GM23338 (cell line): ENCODE results near the gene ZNF646. TPM values are rescaled to one million over a fixed set of nuclear protein-coding genes. Genes with fewer than 3 reads are reported as not detected.

Experiments
- ATAC-seq: fragments of 200-7000 bp; cut with Tn5 transposase; 3 replicates; pipeline ENCODE4 v1.9.1; 2020
- DNase-seq: peaks from one replicate; pipeline ENCODE4 v3.0.0-alpha.2; 2015; ENCODE audit warnings: low spot score
- H2AFZ ChIP-seq: fragments of 200-600 bp; sonication (generic); 2 replicates; pipeline ENCODE4 v1.8.0; 2016; ENCODE audit warnings: antibody characterized with exemption, mild to moderate bottlenecking, moderate library complexity
- H3F3A ChIP-seq: fragments of 200-600 bp; sonication (generic); replicated peaks from 2 replicates; pipeline ENCODE4 v1.8.0; 2017; ENCODE audit warnings: antibody characterized with exemption, mixed run types, low read depth
- H3K27ac ChIP-seq: fragments of 200-600 bp; sonication (generic); 2 replicates; pipeline ENCODE4 v1.6.1; 2016; ENCODE audit warnings: low read depth
- H3K27me3 ChIP-seq: fragments of 200-600 bp; sonication (generic); 2 replicates; pipeline ENCODE4 v1.8.0; 2016; ENCODE audit warnings: mild to moderate bottlenecking, mixed run types, moderate library complexity; ENCODE audit not compliant: insufficient read depth
- H3K36me3 ChIP-seq: fragments of 200-600 bp; sonication (generic); 2 replicates; pipeline ENCODE4 v1.8.0; 2016; ENCODE audit warnings: mild to moderate bottlenecking; ENCODE audit not compliant: insufficient read depth
- H3K4me1 ChIP-seq: fragments of 200-600 bp; sonication (generic); 2 replicates; pipeline ENCODE4 v1.8.0; 2016; ENCODE audit warnings: mild to moderate bottlenecking, moderate library complexity; ENCODE audit not compliant: insufficient read depth
- H3K4me2 ChIP-seq: fragments of 200-600 bp; sonication (generic); 2 replicates; pipeline ENCODE4 v1.7.1; 2017; ENCODE audit warnings: mixed run types
- H3K4me3 ChIP-seq: fragments of 200-600 bp; sonication (generic); 2 replicates; pipeline ENCODE4 v1.6.1; 2016; ENCODE audit warnings: mixed run types
- H3K79me2 ChIP-seq: fragments of 200-600 bp; sonication (generic); replicated peaks from 2 replicates; pipeline ENCODE4 v1.8.0; 2017; ENCODE audit warnings: mild to moderate bottlenecking; ENCODE audit not compliant: insufficient read depth
- H3K9me2 ChIP-seq: fragments of 200-600 bp; sonication (generic); 2 replicates; pipeline ENCODE4 v1.8.0; 2017; ENCODE audit not compliant: insufficient read depth
- H4K20me1 ChIP-seq: fragments of 200-600 bp; sonication (generic); replicated peaks from 2 replicates; pipeline ENCODE4 v1.8.0; 2017; ENCODE audit warnings: mild to moderate bottlenecking; ENCODE audit not compliant: insufficient read depth
- H3K27ac Mint-ChIP-seq: 2 replicates; pipeline ENCODE4 v1.8.0; 2020; ENCODE audit warnings: inconsistent platforms, mild to moderate bottlenecking, moderate library complexity, mixed read lengths
- H3K27me3 Mint-ChIP-seq: 3 replicates; pipeline ENCODE4 v1.8.0; 2022; ENCODE audit warnings: low read depth, mild to moderate bottlenecking, moderate library complexity, mixed read lengths, inconsistent platforms; ENCODE audit not compliant: insufficient read depth, poor library complexity
- H3K36me3 Mint-ChIP-seq: 3 replicates; pipeline ENCODE4 v1.8.0; 2021; ENCODE audit warnings: low read depth, mild to moderate bottlenecking, inconsistent platforms, moderate library complexity, mixed read lengths
- H3K4me1 Mint-ChIP-seq: 3 replicates; pipeline ENCODE4 v1.8.0; 2020; ENCODE audit warnings: mild to moderate bottlenecking, inconsistent platforms, mixed read lengths
- H3K4me3 Mint-ChIP-seq: 3 replicates; pipeline ENCODE4 v1.8.0; 2021; ENCODE audit warnings: moderate library complexity, mild to moderate bottlenecking, inconsistent platforms, mixed read lengths
- H3K9me3 Mint-ChIP-seq: 3 replicates; pipeline ENCODE4 v1.8.0; 2020; ENCODE audit warnings: moderate library complexity, mild to moderate bottlenecking, inconsistent platforms, mixed read lengths
- JUNB ChIP-seq: IDR thresholded peaks from one replicate; pipeline ENCODE4 v1.6.1; 2016; ENCODE audit warnings: antibody characterized with exemption; ENCODE audit not compliant: unreplicated experiment
- NANOG ChIP-seq: IDR thresholded peaks from 2 replicates; pipeline ENCODE4 v1.6.1; 2016; ENCODE audit warnings: antibody characterized with exemption, borderline replicate concordance
- ZNF114 ChIP-seq: fragments of 250-450 bp; sonication (Bioruptor Pico); IDR thresholded peaks from 2 replicates; pipeline ENCODE4 v1.5.0; 2020; ENCODE audit warnings: mild to moderate bottlenecking, moderate library complexity
- ZNF331 ChIP-seq: fragments of 250-450 bp; sonication (Bioruptor Pico); IDR thresholded peaks from 2 replicates; pipeline ENCODE4 v1.5.0; 2020; ENCODE audit warnings: low read depth, mild to moderate bottlenecking, moderate library complexity
- polyA plus RNA-seq: library from polyadenylated mRNA; unstranded; fragments of >200 nt; fragmentation: Nextera tagmentation; extraction: Ambion mirVana; gene quantifications from 2 replicates; pipeline ENCODE4 v1.2.1, GENCODE V29; 2016
- total RNA-seq: library from RNA; depleted of rRNA; stranded (reverse); fragments of >200 nt; shearing (Covaris generic); gene quantifications from 2 replicates; pipeline ENCODE4 v1.2.3, GENCODE V29; 2014
- TF ChIP-seq, protein P1 (sequence below): fragments of 250-450 bp; sonication (Bioruptor Pico); IDR thresholded peaks from 2 replicates; pipeline ENCODE4 v1.5.0; 2020; ENCODE audit warnings: mild to moderate bottlenecking, moderate library complexity
- TF ChIP-seq, protein P2 (sequence below), 2 experiments: fragments of 200-600 bp in 1 of 2; sonication (generic) in 1 of 2; conservative IDR thresholded peaks; 2 replicates each; pipeline versions ENCODE4 v1.5.1 to v1.6.1; 2016 to 2017; ENCODE audit warnings: antibody characterized with exemption in 2 of 2, low read depth in 2 of 2, mild to moderate bottlenecking in 2 of 2, moderate library complexity in 1 of 2
- TF ChIP-seq, protein P3 (sequence below): IDR thresholded peaks from 2 replicates; pipeline ENCODE4 v1.6.1; 2016; ENCODE audit warnings: antibody characterized with exemption
- TF ChIP-seq, protein P4 (sequence below): IDR thresholded peaks from one replicate; pipeline ENCODE4 v1.6.1; 2018; ENCODE audit warnings: antibody characterized with exemption; ENCODE audit not compliant: unreplicated experiment

Gene ZNF646
- total and polyA plus RNA-seq, 2 experiments from 2014 or later, result 6.3 to 29.3 TPM

DNA sequence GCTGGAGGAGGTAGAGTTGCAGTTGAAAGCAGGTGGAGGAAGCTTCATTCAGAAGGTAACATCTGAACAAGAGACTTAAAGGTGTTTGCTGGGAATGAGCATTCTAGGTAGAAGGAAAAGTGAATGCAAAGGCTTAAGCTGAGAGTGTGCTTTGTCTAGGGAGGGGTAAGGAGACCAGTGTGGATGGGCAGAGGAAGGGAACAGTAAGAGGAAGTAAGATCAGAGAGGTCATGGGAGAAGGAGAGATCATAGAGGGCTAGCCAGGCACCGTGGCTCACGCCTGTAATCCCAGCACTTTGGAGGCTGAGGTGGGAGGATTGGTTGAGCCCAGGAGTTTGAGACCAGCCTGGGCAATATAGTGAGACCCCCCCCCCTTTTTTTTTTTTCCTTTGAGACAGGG lies 37.5 kb upstream of the ZNF646 start (continued):
- TF ChIP-seq, protein P1, sequence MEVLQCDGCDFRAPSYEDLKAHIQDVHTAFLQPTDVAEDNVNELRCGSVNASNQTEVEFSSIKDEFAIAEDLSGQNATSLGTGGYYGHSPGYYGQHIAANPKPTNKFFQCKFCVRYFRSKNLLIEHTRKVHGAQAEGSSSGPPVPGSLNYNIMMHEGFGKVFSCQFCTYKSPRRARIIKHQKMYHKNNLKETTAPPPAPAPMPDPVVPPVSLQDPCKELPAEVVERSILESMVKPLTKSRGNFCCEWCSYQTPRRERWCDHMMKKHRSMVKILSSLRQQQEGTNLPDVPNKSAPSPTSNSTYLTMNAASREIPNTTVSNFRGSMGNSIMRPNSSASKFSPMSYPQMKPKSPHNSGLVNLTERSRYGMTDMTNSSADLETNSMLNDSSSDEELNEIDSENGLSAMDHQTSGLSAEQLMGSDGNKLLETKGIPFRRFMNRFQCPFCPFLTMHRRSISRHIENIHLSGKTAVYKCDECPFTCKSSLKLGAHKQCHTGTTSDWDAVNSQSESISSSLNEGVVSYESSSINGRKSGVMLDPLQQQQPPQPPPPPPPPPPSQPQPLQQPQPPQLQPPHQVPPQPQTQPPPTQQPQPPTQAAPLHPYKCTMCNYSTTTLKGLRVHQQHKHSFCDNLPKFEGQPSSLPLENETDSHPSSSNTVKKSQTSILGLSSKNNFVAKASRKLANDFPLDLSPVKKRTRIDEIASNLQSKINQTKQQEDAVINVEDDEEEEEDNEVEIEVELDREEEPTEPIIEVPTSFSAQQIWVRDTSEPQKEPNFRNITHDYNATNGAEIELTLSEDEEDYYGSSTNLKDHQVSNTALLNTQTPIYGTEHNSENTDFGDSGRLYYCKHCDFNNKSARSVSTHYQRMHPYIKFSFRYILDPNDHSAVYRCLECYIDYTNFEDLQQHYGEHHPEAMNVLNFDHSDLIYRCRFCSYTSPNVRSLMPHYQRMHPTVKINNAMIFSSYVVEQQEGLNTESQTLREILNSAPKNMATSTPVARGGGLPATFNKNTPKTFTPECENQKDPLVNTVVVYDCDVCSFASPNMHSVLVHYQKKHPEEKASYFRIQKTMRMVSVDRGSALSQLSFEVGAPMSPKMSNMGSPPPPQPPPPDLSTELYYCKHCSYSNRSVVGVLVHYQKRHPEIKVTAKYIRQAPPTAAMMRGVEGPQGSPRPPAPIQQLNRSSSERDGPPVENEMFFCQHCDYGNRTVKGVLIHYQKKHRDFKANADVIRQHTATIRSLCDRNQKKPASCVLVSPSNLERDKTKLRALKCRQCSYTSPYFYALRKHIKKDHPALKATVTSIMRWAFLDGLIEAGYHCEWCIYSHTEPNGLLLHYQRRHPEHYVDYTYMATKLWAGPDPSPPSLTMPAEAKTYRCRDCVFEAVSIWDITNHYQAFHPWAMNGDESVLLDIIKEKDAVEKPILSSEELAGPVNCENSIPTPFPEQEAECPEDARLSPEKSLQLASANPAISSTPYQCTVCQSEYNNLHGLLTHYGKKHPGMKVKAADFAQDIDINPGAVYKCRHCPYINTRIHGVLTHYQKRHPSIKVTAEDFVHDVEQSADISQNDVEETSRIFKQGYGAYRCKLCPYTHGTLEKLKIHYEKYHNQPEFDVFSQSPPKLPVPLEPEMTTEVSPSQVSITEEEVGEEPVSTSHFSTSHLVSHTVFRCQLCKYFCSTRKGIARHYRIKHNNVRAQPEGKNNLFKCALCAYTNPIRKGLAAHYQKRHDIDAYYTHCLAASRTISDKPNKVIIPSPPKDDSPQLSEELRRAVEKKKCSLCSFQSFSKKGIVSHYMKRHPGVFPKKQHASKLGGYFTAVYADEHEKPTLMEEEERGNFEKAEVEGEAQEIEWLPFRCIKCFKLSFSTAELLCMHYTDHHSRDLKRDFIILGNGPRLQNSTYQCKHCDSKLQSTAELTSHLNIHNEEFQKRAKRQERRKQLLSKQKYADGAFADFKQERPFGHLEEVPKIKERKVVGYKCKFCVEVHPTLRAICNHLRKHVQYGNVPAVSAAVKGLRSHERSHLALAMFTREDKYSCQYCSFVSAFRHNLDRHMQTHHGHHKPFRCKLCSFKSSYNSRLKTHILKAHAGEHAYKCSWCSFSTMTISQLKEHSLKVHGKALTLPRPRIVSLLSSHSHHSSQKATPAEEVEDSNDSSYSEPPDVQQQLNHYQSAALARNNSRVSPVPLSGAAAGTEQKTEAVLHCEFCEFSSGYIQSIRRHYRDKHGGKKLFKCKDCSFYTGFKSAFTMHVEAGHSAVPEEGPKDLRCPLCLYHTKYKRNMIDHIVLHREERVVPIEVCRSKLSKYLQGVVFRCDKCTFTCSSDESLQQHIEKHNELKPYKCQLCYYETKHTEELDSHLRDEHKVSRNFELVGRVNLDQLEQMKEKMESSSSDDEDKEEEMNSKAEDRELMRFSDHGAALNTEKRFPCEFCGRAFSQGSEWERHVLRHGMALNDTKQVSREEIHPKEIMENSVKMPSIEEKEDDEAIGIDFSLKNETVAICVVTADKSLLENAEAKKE, result no peak
- TF ChIP-seq JUNB (no peak), NANOG (no peak)

DNA sequence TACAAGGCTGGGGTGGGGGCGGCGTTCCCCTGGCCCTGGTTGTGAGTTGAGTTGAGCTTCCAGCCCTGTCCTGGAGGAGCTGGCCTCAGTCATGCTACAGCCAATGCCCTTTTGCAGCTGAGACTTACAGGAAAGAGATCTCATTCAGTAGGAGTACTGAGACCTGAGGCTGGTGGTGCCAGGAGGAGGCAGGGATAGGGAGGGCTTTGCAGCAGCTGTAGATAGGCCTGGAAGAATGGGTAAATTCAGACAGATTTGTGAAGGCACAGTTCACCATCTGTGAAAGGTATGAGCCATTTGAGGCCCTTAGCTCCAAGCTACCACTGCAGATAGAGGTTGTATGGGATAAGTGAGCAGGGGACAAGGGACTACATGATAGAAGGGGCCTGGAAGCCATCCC lies 35.2 kb upstream of the ZNF646 start:
- ATAC-seq, result no peak
- Histone ChIP-seq H3K27me3 (no peaks in the 10 kb centered on the region), H3K9me2 (no peaks in the 10 kb centered on the region), H3K4me1 (0 out of 2 replicates have a peak, but pooled peaks cover 9% of the 10 kb centered on the region), H4K20me1 (no peaks in the 10 kb centered on the region), H3K36me3 (no peaks in the 10 kb centered on the region; the same call in 1 of the 2 replicates), H3K4me3 (no peak overlapping the region), H3F3A (peaks cover 13% of the 10 kb centered on the region; the same call in 1 of the 2 replicates), H2AFZ (no peak overlapping the region), H3K4me2 (no peak overlapping the region), H3K27ac (no peak overlapping the region), H3K79me2 (no peaks in the 10 kb centered on the region; the same call in 1 of the 2 replicates)
- no peak for DNase-seq
- no peak overlapping the region for H3K4me3 Mint-ChIP-seq
- peaks cover 3% of the 10 kb centered on the region; the same call in 1 of the 3 replicates for H3K4me1 Mint-ChIP-seq
- no peak overlapping the region for H3K27ac Mint-ChIP-seq
- H3K36me3 Mint-ChIP-seq, result peaks cover 6% of the 10 kb centered on the region
- no peaks in the 10 kb centered on the region for H3K9me3 Mint-ChIP-seq
- peaks cover 6% of the 10 kb centered on the region for H3K27me3 Mint-ChIP-seq
- TF ChIP-seq ZNF114 (CRISPR knock-in tag) (no peak), ZNF331 (CRISPR knock-in tag) (no peak), NANOG (no peak)
- TF ChIP-seq, protein P2, sequence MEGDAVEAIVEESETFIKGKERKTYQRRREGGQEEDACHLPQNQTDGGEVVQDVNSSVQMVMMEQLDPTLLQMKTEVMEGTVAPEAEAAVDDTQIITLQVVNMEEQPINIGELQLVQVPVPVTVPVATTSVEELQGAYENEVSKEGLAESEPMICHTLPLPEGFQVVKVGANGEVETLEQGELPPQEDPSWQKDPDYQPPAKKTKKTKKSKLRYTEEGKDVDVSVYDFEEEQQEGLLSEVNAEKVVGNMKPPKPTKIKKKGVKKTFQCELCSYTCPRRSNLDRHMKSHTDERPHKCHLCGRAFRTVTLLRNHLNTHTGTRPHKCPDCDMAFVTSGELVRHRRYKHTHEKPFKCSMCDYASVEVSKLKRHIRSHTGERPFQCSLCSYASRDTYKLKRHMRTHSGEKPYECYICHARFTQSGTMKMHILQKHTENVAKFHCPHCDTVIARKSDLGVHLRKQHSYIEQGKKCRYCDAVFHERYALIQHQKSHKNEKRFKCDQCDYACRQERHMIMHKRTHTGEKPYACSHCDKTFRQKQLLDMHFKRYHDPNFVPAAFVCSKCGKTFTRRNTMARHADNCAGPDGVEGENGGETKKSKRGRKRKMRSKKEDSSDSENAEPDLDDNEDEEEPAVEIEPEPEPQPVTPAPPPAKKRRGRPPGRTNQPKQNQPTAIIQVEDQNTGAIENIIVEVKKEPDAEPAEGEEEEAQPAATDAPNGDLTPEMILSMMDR (conservative IDR thresholded peaks at IDR 0.05; ENCODE audit: low read depth in 2 of 2), result no peak
- TF ChIP-seq, protein P3, sequence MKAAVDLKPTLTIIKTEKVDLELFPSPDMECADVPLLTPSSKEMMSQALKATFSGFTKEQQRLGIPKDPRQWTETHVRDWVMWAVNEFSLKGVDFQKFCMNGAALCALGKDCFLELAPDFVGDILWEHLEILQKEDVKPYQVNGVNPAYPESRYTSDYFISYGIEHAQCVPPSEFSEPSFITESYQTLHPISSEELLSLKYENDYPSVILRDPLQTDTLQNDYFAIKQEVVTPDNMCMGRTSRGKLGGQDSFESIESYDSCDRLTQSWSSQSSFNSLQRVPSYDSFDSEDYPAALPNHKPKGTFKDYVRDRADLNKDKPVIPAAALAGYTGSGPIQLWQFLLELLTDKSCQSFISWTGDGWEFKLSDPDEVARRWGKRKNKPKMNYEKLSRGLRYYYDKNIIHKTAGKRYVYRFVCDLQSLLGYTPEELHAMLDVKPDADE, result no peak
- TF ChIP-seq, protein P4, sequence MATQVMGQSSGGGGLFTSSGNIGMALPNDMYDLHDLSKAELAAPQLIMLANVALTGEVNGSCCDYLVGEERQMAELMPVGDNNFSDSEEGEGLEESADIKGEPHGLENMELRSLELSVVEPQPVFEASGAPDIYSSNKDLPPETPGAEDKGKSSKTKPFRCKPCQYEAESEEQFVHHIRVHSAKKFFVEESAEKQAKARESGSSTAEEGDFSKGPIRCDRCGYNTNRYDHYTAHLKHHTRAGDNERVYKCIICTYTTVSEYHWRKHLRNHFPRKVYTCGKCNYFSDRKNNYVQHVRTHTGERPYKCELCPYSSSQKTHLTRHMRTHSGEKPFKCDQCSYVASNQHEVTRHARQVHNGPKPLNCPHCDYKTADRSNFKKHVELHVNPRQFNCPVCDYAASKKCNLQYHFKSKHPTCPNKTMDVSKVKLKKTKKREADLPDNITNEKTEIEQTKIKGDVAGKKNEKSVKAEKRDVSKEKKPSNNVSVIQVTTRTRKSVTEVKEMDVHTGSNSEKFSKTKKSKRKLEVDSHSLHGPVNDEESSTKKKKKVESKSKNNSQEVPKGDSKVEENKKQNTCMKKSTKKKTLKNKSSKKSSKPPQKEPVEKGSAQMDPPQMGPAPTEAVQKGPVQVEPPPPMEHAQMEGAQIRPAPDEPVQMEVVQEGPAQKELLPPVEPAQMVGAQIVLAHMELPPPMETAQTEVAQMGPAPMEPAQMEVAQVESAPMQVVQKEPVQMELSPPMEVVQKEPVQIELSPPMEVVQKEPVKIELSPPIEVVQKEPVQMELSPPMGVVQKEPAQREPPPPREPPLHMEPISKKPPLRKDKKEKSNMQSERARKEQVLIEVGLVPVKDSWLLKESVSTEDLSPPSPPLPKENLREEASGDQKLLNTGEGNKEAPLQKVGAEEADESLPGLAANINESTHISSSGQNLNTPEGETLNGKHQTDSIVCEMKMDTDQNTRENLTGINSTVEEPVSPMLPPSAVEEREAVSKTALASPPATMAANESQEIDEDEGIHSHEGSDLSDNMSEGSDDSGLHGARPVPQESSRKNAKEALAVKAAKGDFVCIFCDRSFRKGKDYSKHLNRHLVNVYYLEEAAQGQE, result no peak
